ENCODE data around the gene OR8D1.

DNA sequence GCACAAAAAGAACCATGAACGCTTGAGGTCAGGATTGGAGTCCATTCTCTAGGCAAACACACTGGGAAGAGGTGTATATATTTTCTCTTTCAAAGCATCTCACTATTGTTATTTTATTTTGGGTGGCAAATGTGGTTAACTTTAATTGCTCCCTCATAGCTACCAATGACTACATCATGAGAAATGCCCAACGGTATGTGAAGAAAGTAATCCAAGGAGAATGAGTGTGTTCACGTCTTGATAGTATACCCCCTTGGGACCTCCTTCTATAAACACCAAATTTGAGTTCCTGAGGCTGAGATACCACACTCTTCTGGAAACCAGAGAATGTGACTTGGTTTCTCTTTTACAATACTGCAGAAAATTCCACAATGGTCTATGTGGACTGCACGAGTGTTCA, 15.8 kb downstream of the OR8D1 start:
- TF ChIP-seq POLR2A (IDR thresholded peaks at IDR 0.05) (no peak), EP300 (IDR thresholded peaks at IDR 0.05; ENCODE audit: low read depth) (no peak)
- TF ChIP-seq, protein P1, sequence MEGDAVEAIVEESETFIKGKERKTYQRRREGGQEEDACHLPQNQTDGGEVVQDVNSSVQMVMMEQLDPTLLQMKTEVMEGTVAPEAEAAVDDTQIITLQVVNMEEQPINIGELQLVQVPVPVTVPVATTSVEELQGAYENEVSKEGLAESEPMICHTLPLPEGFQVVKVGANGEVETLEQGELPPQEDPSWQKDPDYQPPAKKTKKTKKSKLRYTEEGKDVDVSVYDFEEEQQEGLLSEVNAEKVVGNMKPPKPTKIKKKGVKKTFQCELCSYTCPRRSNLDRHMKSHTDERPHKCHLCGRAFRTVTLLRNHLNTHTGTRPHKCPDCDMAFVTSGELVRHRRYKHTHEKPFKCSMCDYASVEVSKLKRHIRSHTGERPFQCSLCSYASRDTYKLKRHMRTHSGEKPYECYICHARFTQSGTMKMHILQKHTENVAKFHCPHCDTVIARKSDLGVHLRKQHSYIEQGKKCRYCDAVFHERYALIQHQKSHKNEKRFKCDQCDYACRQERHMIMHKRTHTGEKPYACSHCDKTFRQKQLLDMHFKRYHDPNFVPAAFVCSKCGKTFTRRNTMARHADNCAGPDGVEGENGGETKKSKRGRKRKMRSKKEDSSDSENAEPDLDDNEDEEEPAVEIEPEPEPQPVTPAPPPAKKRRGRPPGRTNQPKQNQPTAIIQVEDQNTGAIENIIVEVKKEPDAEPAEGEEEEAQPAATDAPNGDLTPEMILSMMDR (IDR thresholded peaks at IDR 0.05): no peak

Measured in transverse colon (tissue), 3 donors.